ENCODE results near the gene PIGN.

The PIGN gene

DNA sequence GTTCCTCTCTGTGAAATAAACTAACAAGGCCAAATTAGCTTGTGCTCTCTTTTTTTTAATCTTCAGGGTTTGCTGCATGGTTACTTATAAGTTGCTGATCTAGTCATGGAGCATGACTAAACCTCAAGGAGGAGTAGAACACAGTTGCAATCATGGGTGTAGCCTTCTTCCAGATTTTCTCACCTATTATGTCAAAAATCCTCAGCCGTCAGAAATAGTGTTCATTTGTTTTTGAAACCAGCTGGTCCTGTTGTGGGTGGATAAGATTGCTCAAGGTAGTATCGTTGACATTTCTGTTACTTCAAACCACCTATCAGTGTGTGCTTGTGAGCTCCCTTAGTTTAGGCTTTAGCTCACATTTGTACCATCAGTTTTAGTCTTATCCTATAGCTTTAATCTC lies 11.4 kb upstream of the PIGN start:
- TF ChIP-seq TAF1 (IDR thresholded peaks at IDR 0.05; ENCODE audit: borderline replicate concordance, insufficient read depth, low read length) (no peak), POLR2AphosphoS5 (IDR thresholded peaks at IDR 0.05; ENCODE audit: low read depth, low read length) (no peak), SIN3A (IDR thresholded peaks at IDR 0.05; ENCODE audit: borderline replicate concordance, insufficient read depth, low read length) (no peak), FOXP2 (optimal IDR thresholded peaks at IDR 0.05; ENCODE audit: borderline replicate concordance, extremely low read depth, extremely low read length, insufficient read depth) (no peak)
- TF ChIP-seq, protein P1, sequence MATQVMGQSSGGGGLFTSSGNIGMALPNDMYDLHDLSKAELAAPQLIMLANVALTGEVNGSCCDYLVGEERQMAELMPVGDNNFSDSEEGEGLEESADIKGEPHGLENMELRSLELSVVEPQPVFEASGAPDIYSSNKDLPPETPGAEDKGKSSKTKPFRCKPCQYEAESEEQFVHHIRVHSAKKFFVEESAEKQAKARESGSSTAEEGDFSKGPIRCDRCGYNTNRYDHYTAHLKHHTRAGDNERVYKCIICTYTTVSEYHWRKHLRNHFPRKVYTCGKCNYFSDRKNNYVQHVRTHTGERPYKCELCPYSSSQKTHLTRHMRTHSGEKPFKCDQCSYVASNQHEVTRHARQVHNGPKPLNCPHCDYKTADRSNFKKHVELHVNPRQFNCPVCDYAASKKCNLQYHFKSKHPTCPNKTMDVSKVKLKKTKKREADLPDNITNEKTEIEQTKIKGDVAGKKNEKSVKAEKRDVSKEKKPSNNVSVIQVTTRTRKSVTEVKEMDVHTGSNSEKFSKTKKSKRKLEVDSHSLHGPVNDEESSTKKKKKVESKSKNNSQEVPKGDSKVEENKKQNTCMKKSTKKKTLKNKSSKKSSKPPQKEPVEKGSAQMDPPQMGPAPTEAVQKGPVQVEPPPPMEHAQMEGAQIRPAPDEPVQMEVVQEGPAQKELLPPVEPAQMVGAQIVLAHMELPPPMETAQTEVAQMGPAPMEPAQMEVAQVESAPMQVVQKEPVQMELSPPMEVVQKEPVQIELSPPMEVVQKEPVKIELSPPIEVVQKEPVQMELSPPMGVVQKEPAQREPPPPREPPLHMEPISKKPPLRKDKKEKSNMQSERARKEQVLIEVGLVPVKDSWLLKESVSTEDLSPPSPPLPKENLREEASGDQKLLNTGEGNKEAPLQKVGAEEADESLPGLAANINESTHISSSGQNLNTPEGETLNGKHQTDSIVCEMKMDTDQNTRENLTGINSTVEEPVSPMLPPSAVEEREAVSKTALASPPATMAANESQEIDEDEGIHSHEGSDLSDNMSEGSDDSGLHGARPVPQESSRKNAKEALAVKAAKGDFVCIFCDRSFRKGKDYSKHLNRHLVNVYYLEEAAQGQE (IDR thresholded peaks at IDR 0.05; ENCODE audit: insufficient read depth in 1 of 2, low read depth in 2 of 2, low read length in 2 of 2), result no peak

DNA sequence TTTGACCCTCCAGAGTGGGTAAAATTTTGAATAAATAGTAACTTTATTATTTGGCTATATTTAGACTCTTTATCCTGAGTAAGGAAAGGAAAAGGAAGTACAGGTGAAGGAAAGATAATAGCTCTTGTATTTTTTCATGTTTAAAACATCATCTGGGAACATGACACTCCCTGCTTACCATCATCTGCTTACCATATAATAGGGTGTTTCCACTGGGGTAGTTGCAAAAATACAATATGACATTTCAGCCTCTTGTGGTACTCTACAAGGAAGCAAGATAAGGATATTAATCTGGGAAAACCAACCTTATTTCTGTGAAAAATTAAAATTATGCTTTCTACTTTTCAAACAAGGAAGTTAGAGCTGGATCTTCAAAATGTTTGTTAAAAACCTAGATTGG lies 10.1 kb upstream of the PIGN start:
- no peak for TF ChIP-seq TAF1 (IDR thresholded peaks at IDR 0.05; ENCODE audit: borderline replicate concordance, insufficient read depth, low read length)
- TF ChIP-seq, protein P1 (IDR thresholded peaks at IDR 0.05; ENCODE audit: insufficient read depth in 1 of 2, low read depth in 2 of 2, low read length in 2 of 2), result no peak
- no peak for TF ChIP-seq SIN3A (IDR thresholded peaks at IDR 0.05; ENCODE audit: borderline replicate concordance, insufficient read depth, low read length)
- TF ChIP-seq FOXP2 (optimal IDR thresholded peaks at IDR 0.05; ENCODE audit: borderline replicate concordance, extremely low read depth, extremely low read length, insufficient read depth), result no peak
- TF ChIP-seq POLR2AphosphoS5 (IDR thresholded peaks at IDR 0.05; ENCODE audit: low read depth, low read length), result no peak

DNA sequence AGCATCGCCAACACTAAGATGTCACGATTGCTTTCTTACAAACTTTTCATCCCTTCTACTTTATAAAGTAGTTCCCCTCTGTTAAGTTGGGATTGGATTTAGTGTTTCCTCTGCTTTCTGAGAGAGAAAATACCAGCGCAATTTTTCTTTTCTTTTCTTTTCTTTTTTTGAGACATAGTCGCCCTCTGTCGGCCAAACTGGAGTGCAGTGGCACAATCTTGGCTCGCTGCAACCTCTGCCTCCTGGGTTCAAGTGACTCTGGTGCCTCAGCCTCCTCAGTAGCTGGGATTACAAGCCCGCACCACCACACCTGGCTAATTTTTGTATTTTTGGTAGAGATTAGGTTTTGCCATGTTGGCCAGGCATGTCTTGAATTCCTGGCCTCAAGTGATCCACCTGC lies 9.2 kb upstream of the PIGN start:
- no peak for TF ChIP-seq SIN3A (IDR thresholded peaks at IDR 0.05; ENCODE audit: borderline replicate concordance, insufficient read depth, low read length)
- TF ChIP-seq POLR2AphosphoS5 (IDR thresholded peaks at IDR 0.05; ENCODE audit: low read depth, low read length), result no peak
- TF ChIP-seq TAF1 (IDR thresholded peaks at IDR 0.05; ENCODE audit: borderline replicate concordance, insufficient read depth, low read length), result no peak
- no peak for TF ChIP-seq FOXP2 (optimal IDR thresholded peaks at IDR 0.05; ENCODE audit: borderline replicate concordance, extremely low read depth, extremely low read length, insufficient read depth)
- TF ChIP-seq, protein P1 (IDR thresholded peaks at IDR 0.05; ENCODE audit: insufficient read depth in 1 of 2, low read depth in 2 of 2, low read length in 2 of 2), result no peak

DNA sequence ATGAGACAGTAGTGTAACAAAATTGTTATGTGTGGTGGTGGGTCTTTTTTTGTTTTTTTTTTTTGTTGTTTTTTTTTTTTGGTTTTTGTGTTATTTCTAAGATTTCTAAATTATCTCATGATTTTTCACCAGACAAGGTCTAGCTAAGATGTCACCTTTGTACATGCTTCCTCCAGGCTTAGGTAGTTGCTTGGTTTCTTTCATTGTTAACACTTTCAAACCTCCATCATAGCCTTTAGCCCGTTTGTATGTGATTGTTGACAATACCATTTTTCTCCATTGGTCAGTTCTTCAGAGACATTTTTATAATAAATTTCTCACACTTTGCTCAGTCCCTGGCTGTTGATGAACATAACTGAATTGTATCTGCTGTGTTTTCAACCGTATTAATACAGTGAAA lies 2.4 kb upstream of the PIGN start:
- no peak for TF ChIP-seq SIN3A (IDR thresholded peaks at IDR 0.05; ENCODE audit: borderline replicate concordance, insufficient read depth, low read length)
- no peak for TF ChIP-seq TAF1 (IDR thresholded peaks at IDR 0.05; ENCODE audit: borderline replicate concordance, insufficient read depth, low read length)
- no peak for TF ChIP-seq POLR2AphosphoS5 (IDR thresholded peaks at IDR 0.05; ENCODE audit: low read depth, low read length)
- TF ChIP-seq, protein P1 (IDR thresholded peaks at IDR 0.05; ENCODE audit: insufficient read depth in 1 of 2, low read depth in 2 of 2, low read length in 2 of 2), result no peak
- TF ChIP-seq FOXP2 (optimal IDR thresholded peaks at IDR 0.05; ENCODE audit: borderline replicate concordance, extremely low read depth, extremely low read length, insufficient read depth), result no peak

Measured in PFSK-1 (cell line).